ENCODE data around the gene RAP1GAP. TPM values are rescaled to one million over a fixed set of nuclear protein-coding genes. Genes with fewer than 3 reads are reported as not detected.

RAP1GAP gene
- total RNA-seq, 4 donors from 2014 or later = 0.46 to 0.75 TPM; not detected in 2

DNA sequence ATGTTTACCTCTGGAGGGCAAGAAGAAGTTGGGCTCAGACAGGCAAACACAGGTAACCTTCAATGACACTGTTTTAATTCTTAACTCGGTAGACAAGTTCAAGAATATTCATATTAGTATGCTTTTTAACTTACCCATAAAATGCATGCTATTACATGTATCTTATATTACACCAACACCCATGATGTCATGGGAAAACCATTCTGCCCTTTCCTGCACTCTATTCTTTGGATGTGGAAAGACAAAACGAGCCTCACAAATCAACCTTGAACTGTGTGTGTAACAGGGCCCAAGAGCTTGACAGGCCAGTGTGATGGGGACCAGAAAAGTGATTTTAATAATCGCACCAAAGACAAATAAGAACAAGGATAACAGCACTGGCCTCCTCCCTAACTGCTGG, 22.6 kb upstream of the RAP1GAP start:
- intact Hi-C loops (cut with DNase I; ENCODE audit: low total_unique reads) = no loop called here

GRCh38 chr1:21689661-21690372, 20.7 kb upstream of the RAP1GAP start:
- no peaks in the 10 kb centered on the region for H3K27me3 ChIP-seq
- in situ Hi-C loops (cut with MboI; ENCODE audit: low sequenced_read_pairs in 4 of 4) (no loop called here), intact Hi-C loops (cut with DNase I; ENCODE audit: low total_unique reads) (no loop called here)
- TF ChIP-seq CTCF (IDR thresholded peaks at IDR 0.05 in 4 of 5, conservative IDR thresholded peaks at IDR 0.05 in 1 of 5) = no peak
- TF ChIP-seq POLR2A (IDR thresholded peaks at IDR 0.05) = no peak
- no peak overlapping the region for H3K4me3 ChIP-seq
- H3K27ac ChIP-seq = no peak overlapping the region
- H3K4me1 ChIP-seq = no peaks in the 10 kb centered on the region
- peaks cover 0 to 68% of the 10 kb centered on the region in 2 donors for H3K36me3 ChIP-seq
- no peak for DNase-seq
- H3K9me3 ChIP-seq = no peaks in the 10 kb centered on the region
- no peak for ATAC-seq

More for the DNA sequence above, 22.6 kb upstream of the RAP1GAP start:
- Histone ChIP-seq H3K36me3 (peaks cover 0 to 56% of the 10 kb centered on the region in 2 donors), H3K9me3 (no peaks in the 10 kb centered on the region), H3K4me1 (no peaks in the 10 kb centered on the region), H3K4me3 (no peak overlapping the region), H3K27me3 (no peaks in the 10 kb centered on the region), H3K27ac (no peak overlapping the region)
- ATAC-seq (no peak), DNase-seq (no peak)
- TF ChIP-seq CTCF (IDR thresholded peaks at IDR 0.05 in 4 of 5, conservative IDR thresholded peaks at IDR 0.05 in 1 of 5) (no peak), POLR2A (IDR thresholded peaks at IDR 0.05) (no peak)
- in situ Hi-C loops (cut with MboI; ENCODE audit: low sequenced_read_pairs in 4 of 4) = no loop called here

DNA sequence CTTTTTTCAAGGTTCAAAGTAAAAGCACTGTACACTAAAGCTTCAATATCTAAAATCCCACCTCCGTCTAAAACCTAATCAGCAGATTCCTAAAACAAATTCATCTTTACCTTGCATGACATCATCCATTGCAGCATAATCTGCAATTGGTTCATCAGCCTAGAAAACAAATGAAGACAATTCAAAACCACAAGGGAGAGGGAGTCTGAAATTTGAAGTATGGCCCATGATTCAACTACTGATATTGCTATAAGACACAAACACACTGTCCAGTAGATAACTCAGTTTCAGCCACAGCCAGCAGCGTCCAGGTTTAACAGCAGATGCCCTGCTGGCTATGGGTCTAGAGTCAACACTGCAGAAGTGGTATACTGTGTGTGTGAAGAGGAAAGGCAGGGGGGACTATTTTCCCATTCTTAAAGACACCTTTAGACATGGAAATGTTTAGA, 17.9 kb upstream of the RAP1GAP start:
- Histone ChIP-seq H3K4me3 (no peak overlapping the region), H3K4me1 (no peaks in the 10 kb centered on the region), H3K27ac (no peak overlapping the region), H3K9me3 (no peaks in the 10 kb centered on the region), H3K36me3 (peaks cover 0 to 63% of the 10 kb centered on the region in 2 donors), H3K27me3 (no peaks in the 10 kb centered on the region)
- in situ Hi-C loops (cut with MboI; ENCODE audit: low sequenced_read_pairs in 4 of 4) (no loop called here), intact Hi-C loops (cut with DNase I; ENCODE audit: low total_unique reads) (no loop called here)
- DNase-seq (no peak), ATAC-seq (no peak)
- TF ChIP-seq POLR2A (IDR thresholded peaks at IDR 0.05) = no peak
- TF ChIP-seq CTCF (IDR thresholded peaks at IDR 0.05 in 4 of 5, conservative IDR thresholded peaks at IDR 0.05 in 1 of 5) = no peak

DNA sequence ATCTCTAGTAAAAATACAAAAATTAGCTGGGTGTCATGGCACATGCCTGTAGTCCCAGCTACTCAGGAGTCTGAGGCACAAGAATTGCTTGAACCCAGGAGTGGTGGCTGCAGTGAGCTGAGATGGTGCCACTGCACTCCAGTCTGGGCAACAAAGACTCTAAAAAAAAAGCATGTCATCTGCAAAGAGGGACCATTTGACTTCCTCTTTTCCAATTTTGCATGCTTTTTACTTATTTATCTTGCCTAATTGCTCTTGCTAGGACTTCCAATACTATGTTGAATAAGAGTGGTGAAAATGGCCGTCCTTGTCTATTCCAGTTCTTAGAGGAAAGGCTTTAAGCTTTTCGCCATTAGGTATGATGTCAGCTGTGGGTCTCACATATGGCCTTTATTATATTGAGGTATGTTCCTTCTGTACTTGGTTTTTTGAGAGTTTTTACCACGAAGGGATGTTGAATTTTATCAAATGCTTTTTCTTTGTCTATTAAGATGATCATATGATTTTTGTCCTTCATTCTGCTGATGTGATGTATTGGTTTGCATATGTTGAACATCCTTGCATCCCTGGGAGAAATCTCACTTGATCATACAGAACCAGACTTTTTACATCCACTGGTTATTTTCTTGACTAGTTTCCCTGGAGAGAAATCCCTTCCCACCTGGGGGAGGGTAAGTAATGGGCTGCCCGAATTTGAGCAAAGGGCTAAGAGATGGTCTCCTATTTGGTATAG, 17.0 kb upstream of the RAP1GAP start:
- Histone ChIP-seq H3K9me3 (no peaks in the 10 kb centered on the region), H3K36me3 (peaks cover 0 to 59% of the 10 kb centered on the region in 2 donors), H3K27ac (no peak overlapping the region), H3K4me1 (no peaks in the 10 kb centered on the region), H3K4me3 (no peak overlapping the region), H3K27me3 (no peaks in the 10 kb centered on the region)
- in situ Hi-C loops (cut with MboI; ENCODE audit: low sequenced_read_pairs in 4 of 4) (no loop called here), intact Hi-C loops (cut with DNase I; ENCODE audit: low total_unique reads) (no loop called here)
- TF ChIP-seq CTCF (IDR thresholded peaks at IDR 0.05 in 4 of 5, conservative IDR thresholded peaks at IDR 0.05 in 1 of 5) (no peak), POLR2A (IDR thresholded peaks at IDR 0.05) (no peak)
- no peak for ATAC-seq
- no peak for DNase-seq

Measured in gastrocnemius medialis (tissue), 4 donors.